OCI-LY3 (cell line): ENCODE measurements around the gene OTOG.

Source experiments
- EZH2phosphoT487 ChIP-seq: fragments of 200-600 bp; shearing (Covaris generic); IDR thresholded peaks from 2 replicates; pipeline ENCODE4 v1.6.1; 2018; ENCODE audit warnings: antibody characterized with exemption, mixed run types, low read depth
- TF ChIP-seq, protein P1 (sequence below): fragments of 200-600, 300-600 bp; sonication (generic); IDR thresholded peaks from 2 replicates; pipeline ENCODE4 v1.5.1; 2014; ENCODE audit warnings: antibody characterized with exemption, low read length, low read depth

DNA sequence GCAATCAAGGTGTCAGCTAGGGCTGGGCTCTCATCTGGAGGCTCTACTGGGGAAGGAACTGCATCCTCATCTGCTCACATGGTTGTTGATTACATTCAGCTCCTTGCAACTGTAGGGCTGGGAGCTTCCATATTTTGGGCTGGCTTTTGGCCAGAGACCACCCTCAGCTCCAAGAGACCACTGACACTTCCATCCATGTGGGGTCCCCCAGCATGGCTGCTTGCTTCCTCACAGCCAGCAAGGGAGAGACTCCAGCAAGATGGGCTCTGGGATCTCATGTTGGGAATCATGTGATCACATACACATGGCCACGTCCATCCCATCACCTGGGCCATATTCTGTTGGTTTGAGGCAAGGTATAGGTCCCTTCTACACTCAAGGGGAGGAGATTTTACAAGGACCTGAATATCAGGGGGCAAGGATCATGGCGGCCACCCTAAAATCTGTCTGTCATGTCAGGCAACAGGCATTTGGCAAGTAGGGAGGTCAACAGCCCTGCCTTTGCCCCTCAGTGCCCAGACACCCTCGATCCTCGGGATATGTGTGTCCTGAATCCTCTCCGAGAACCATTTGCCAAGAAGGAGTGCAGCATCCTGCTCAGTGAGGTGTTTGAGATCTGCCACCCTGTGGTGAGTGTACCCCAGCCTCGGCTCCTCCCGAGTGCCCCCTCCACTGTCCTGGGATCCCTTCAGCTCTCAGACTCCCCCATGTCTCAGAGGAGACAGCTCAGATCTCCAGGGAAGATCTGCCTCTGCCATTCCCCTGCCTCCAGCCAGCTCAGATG, 48.7 kb downstream of the OTOG start:
- TF ChIP-seq, protein P1, sequence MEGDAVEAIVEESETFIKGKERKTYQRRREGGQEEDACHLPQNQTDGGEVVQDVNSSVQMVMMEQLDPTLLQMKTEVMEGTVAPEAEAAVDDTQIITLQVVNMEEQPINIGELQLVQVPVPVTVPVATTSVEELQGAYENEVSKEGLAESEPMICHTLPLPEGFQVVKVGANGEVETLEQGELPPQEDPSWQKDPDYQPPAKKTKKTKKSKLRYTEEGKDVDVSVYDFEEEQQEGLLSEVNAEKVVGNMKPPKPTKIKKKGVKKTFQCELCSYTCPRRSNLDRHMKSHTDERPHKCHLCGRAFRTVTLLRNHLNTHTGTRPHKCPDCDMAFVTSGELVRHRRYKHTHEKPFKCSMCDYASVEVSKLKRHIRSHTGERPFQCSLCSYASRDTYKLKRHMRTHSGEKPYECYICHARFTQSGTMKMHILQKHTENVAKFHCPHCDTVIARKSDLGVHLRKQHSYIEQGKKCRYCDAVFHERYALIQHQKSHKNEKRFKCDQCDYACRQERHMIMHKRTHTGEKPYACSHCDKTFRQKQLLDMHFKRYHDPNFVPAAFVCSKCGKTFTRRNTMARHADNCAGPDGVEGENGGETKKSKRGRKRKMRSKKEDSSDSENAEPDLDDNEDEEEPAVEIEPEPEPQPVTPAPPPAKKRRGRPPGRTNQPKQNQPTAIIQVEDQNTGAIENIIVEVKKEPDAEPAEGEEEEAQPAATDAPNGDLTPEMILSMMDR, result no peak
- TF ChIP-seq EZH2phosphoT487, result no peak
